Measurements from ENCODE around the gene TBC1D9.

Gene TBC1D9

GRCh38 chr4:140701071-140701470 lies 55.1 kb downstream of the TBC1D9 start:
- Histone ChIP-seq H3K79me2 (ENCODE audit: low read length) (no peaks in the 10 kb centered on the region), H3K27me3 (replicated peaks; ENCODE audit: insufficient read depth, low read length) (no peaks in the 10 kb centered on the region), H4K20me1 (ENCODE audit: insufficient read depth, low read length) (no peaks in the 10 kb centered on the region), H3K4me2 (ENCODE audit: low read depth, low read length) (no peak overlapping the region), H3K9ac (ENCODE audit: low read length) (no peak overlapping the region), H3K9me3 (replicated peaks; ENCODE audit: insufficient read depth, low read length) (no peaks in the 10 kb centered on the region), H3K27ac (ENCODE audit: low read length) (no peak overlapping the region), H3K4me1 (ENCODE audit: low read length) (0 out of 2 replicates have a peak, but pooled peaks cover 7% of the 10 kb centered on the region), H2AFZ (ENCODE audit: low read length) (no peak overlapping the region), H3K36me3 (replicated peaks; ENCODE audit: insufficient read depth, low read length) (no peaks in the 10 kb centered on the region), H3K4me3 (ENCODE audit: low read length) (no peak overlapping the region), H3F3A (ENCODE audit: insufficient read depth, low read length) (no peaks in the 10 kb centered on the region), H3K9me2 (replicated peaks; ENCODE audit: insufficient read depth, low read length) (no peaks in the 10 kb centered on the region)
- TF ChIP-seq EZH2 (optimal IDR thresholded peaks at IDR 0.05; ENCODE audit: low read depth, low read length): no peak
- TF ChIP-seq EZH2phosphoT487 (IDR thresholded peaks at IDR 0.05; ENCODE audit: low read length): no peak
- no peak for TF ChIP-seq CTCF (IDR thresholded peaks at IDR 0.05; ENCODE audit: low read length)
- no peak for DNase-seq

- Histone ChIP-seq H2AFZ (ENCODE audit: low read length) (peak overlapping the region; percentile 12), H3K4me2 (ENCODE audit: low read depth, low read length) (peak overlapping the region; percentile 80), H3K79me2 (ENCODE audit: low read length) (no peaks in the 10 kb centered on the region), H3K4me1 (ENCODE audit: low read length) (0 out of 2 replicates have a peak, but pooled peaks cover 7% of the 10 kb centered on the region), H3K9me2 (replicated peaks; ENCODE audit: insufficient read depth, low read length) (no peaks in the 10 kb centered on the region), H3K36me3 (replicated peaks; ENCODE audit: insufficient read depth, low read length) (no peaks in the 10 kb centered on the region), H3K27ac (ENCODE audit: low read length) (peak overlapping the region; percentile 57; the same call in 1 of the 2 replicates), H3K9ac (ENCODE audit: low read length) (peak overlapping the region; percentile 34; the same call in 1 of the 2 replicates), H3K9me3 (replicated peaks; ENCODE audit: insufficient read depth, low read length) (no peaks in the 10 kb centered on the region), H4K20me1 (ENCODE audit: insufficient read depth, low read length) (no peaks in the 10 kb centered on the region), H3K27me3 (replicated peaks; ENCODE audit: insufficient read depth, low read length) (no peaks in the 10 kb centered on the region), H3K4me3 (ENCODE audit: low read length) (peak overlapping the region; percentile 45), H3F3A (ENCODE audit: insufficient read depth, low read length) (no peaks in the 10 kb centered on the region)
- peak; percentile 55 for DNase-seq
- no peak for TF ChIP-seq EZH2phosphoT487 (IDR thresholded peaks at IDR 0.05; ENCODE audit: low read length)
- no peak for TF ChIP-seq EZH2 (optimal IDR thresholded peaks at IDR 0.05; ENCODE audit: low read depth, low read length)
- no peak for TF ChIP-seq CTCF (IDR thresholded peaks at IDR 0.05; ENCODE audit: low read length)
Observed at GRCh38 chr4:140697709-140698560, 58.2 kb downstream of the TBC1D9 start.

- H3K36me3 ChIP-seq (replicated peaks; ENCODE audit: insufficient read depth, low read length): no peaks in the 10 kb centered on the region
- H3K27me3 ChIP-seq (replicated peaks; ENCODE audit: insufficient read depth, low read length): no peaks in the 10 kb centered on the region
- 0 out of 2 replicates have a peak, but pooled peaks cover 7% of the 10 kb centered on the region for H3K4me1 ChIP-seq (ENCODE audit: low read length)
- H4K20me1 ChIP-seq (ENCODE audit: insufficient read depth, low read length): no peaks in the 10 kb centered on the region
- H3K4me3 ChIP-seq (ENCODE audit: low read length): no peak overlapping the region
- no peak overlapping the region for H3K27ac ChIP-seq (ENCODE audit: low read length)
- DNase-seq: no peak
- TF ChIP-seq EZH2phosphoT487 (IDR thresholded peaks at IDR 0.05; ENCODE audit: low read length): no peak
- TF ChIP-seq EZH2 (optimal IDR thresholded peaks at IDR 0.05; ENCODE audit: low read depth, low read length): no peak
- TF ChIP-seq CTCF (IDR thresholded peaks at IDR 0.05; ENCODE audit: low read length): no peak
- H3K9me2 ChIP-seq (replicated peaks; ENCODE audit: insufficient read depth, low read length): no peaks in the 10 kb centered on the region
- H3K9me3 ChIP-seq (replicated peaks; ENCODE audit: insufficient read depth, low read length): no peaks in the 10 kb centered on the region
- H3K4me2 ChIP-seq (ENCODE audit: low read depth, low read length): no peak overlapping the region
- no peak overlapping the region for H3K9ac ChIP-seq (ENCODE audit: low read length)
- H3K79me2 ChIP-seq (ENCODE audit: low read length): no peaks in the 10 kb centered on the region
- no peaks in the 10 kb centered on the region for H3F3A ChIP-seq (ENCODE audit: insufficient read depth, low read length)
- H2AFZ ChIP-seq (ENCODE audit: low read length): no peak overlapping the region
Observed at GRCh38 chr4:140695483-140695882, 60.7 kb downstream of the TBC1D9 start.

Measured in MM.1S (cell line).